GM18507 (cell line): ENCODE data around the gene LRRC27.
"Not testable (repeated sequence)": the region's sequence is repeated elsewhere in the genome, so short reads cannot be mapped to it uniquely, and the experiment has no call there.

ENCODE experiments used
- DNase-seq: peaks from one replicate; pipeline ENCODE4 v3.0.0; 2011; ENCODE audit warnings: low read depth; ENCODE audit not compliant: insufficient read length; ENCODE audit errors: extremely low spot score
- FAIRE-seq: peaks from 2 replicates; lab custom pipeline; 2011; peaks lifted over from hg19 to GRCh38; lab: Jason Lieb, UNC

Gene LRRC27

DNA sequence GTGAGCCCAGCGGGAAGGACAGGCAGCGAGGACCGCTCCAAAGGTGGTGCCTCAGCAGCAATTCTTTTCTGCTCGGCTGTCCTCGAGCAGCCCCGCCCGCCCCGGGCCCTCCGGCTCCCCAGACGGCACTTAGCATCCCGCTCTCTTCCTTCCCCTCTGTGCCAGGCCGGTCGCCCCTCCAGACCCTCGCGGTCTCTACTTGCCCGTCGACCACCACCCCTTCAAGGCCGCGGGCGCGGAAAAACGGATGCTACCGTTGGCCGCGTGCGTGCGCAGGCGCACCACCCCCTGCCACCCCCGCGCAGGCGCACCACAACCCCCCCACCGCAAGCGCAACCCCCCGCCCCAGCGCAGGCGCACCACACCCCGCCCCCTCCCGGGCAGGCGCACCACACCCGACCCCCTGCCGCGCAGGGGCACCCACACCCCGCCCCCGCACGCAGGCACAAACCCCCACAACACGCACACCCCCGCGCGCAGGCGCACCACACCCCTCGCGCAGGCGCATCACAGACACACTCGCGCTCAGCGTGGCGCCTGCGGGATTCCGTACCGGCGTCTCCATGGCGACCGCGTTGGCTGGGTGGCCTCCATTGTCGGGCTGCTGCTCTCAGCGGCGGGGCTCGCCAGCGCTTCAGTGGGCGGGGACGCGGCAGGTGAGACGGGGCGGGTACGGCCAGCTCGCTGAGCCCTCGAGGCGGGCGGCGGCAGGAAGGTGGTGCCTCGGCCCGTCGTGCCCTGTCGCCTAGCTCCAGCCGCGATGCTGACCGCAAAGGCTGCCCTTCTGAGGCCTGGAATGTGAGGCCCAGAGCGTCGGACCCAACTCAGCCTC, at the start of gene LRRC27:
Gene LRRC27, plus strand, starts transcription at position 593 of the 832 bp plus-strand sequence. CDS start 1,332 bp downstream, outside the sequence.
- DNase-seq (peak; percentile 100), FAIRE-seq (peak; percentile 84)

GRCh38 chr10:132282667-132283603, 49.1 kb upstream of the LRRC27 start:
- no peak for DNase-seq

GRCh38 chr10:132283604-132284382, 48.2 kb upstream of the LRRC27 start:
- DNase-seq, result no peak

More at GRCh38 chr10:132282667-132283603, 49.1 kb upstream of the LRRC27 start:
- no peak for FAIRE-seq

GRCh38 chr10:132289439-132289838, 42.6 kb upstream of the LRRC27 start:
- no peak for DNase-seq
- no peak for FAIRE-seq

More at GRCh38 chr10:132283604-132284382, 48.2 kb upstream of the LRRC27 start:
- no peak for FAIRE-seq

DNA sequence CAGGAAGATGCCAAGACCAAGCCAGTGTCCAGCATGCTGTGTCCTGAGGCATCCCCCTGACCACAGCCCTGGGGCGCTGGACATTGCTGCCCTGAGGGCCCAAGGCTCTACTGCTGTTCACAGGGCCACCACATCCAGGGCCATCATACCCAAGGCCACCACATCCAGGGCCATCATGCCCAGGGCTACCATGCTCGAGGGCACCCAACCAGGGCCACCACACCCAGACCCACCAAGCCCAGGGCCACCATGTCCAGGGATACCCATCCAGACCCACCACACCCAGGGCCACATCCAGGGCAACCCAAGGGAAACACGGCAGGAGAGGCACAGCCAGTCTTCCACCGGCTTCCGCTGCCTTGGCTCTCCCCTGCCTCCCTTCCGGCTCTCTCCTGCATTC, 41.4 kb upstream of the LRRC27 start:
- no peak for FAIRE-seq
- no peak for DNase-seq

- FAIRE-seq, result no peak
- no peak for DNase-seq
These were observed 40.2 kb upstream of the LRRC27 start for GRCh38 chr10:132291826-132292225.

GRCh38 chr10:132292287-132293200, 39.4 kb upstream of the LRRC27 start:
- FAIRE-seq (no peak), DNase-seq (no peak)

- FAIRE-seq (no peak), DNase-seq (no peak)
These were observed 38.7 kb upstream of the LRRC27 start for GRCh38 chr10:132293201-132293812.

DNA sequence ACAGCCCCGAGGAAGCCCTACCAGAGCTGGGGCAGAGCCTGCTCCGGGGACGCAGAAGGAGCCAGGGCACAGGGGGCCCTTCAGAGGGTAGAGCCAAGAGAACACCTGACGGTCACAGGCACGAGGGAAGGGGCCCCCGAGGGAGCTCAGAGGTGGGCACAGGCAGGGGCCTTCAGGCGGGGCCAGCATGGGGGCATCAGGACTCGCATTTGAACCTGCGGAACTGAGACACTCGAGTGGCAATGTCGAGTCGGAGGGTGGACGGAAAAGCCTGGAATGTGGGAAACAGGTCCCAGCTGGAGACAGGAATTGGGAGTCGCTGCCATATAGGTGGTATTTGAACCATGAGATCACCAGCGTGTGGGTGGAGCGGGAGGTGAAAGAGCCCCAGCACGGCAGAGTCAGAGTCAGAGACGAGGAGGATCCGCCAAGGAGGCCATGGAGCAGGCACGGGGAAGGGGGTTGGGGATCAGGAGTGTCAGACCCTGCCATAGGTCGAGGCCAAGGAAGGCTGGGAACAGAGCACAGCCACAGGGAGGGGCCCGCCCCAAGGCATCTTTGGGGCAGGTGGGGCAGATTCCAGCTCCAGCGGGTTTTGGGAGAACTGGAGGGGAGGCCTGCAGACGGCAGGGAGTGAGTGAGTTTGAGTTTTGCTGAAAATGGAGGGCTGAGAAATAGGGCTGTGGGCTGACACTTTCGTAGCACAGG, 38.0 kb upstream of the LRRC27 start:
- no peak for DNase-seq
- FAIRE-seq, result no peak

- no peak for FAIRE-seq
- DNase-seq, result no peak
These were observed 37.3 kb upstream of the LRRC27 start for GRCh38 chr10:132294561-132295318.

DNA sequence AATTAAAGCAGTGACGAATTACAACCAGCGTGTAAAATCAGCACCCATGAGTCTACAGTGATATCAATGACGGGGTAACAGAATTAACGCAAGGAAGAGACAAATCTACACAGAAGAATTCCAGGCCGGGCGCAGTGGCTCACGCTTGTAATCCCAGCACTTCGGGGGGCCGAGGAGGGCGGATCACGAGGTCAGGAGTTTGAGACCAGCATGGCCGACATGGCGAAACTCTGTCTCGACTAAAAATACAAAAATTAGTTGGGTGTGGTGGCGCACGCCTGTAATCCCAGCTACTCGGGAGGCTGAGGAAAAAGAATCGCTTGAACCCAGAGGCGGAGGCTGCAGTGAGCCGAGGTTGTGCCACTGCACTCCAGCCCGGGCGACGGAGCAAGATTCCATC, 36.5 kb upstream of the LRRC27 start:
- DNase-seq, FAIRE-seq: not testable (repeated sequence)

GRCh38 chr10:132296666-132297443, 35.1 kb upstream of the LRRC27 start:
- DNase-seq (no peak), FAIRE-seq (no peak)

DNA sequence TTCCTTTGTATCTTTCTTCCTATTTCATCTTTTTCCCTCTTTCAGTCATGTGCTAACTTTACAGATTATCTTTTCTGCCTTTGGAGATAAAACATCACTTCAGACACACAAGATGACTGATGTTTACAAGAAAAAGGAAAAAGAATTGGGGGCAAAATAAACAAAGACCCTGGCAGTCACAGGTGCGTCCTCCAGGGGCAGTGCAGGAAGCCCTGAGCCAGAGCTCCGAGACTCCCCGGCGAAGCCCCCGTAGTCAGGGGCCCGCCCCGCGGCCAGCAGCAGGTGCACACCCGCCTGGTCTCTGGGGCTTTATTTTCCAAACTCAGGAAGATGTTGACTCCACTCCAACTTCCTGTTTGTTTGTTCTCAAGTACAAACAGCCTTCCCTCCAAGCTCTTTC, 34.5 kb upstream of the LRRC27 start:
- DNase-seq (no peak), FAIRE-seq (no peak)

- DNase-seq (no peak), FAIRE-seq (no peak)
These were observed 33.7 kb upstream of the LRRC27 start for GRCh38 chr10:132298038-132298881.
